Measurements from ENCODE around the gene PTPN3.

PTPN3 gene

GRCh38 chr9:109426626-109427402 lies 71.3 kb downstream of the PTPN3 start:
- no peak for DNase-seq (ENCODE audit: low read depth)

GRCh38 chr9:109424618-109425017 lies 73.5 kb downstream of the PTPN3 start:
- no peak for DNase-seq (ENCODE audit: low read depth)

- no peak for DNase-seq (ENCODE audit: low read depth)
Measured at GRCh38 chr9:109423877-109424276, 74.2 kb downstream of the PTPN3 start.

GRCh38 chr9:109422641-109423040 lies 75.5 kb downstream of the PTPN3 start:
- DNase-seq (ENCODE audit: low read depth): no peak

GRCh38 chr9:109421026-109421970 lies 76.8 kb downstream of the PTPN3 start:
- DNase-seq (ENCODE audit: low read depth): no peak

GRCh38 chr9:109419531-109419930 lies 78.6 kb downstream of the PTPN3 start:
- DNase-seq (ENCODE audit: low read depth): no peak

- DNase-seq (ENCODE audit: low read depth): no peak
Measured at GRCh38 chr9:109418827-109419226, 79.3 kb downstream of the PTPN3 start.

- DNase-seq (ENCODE audit: low read depth): no peak
Measured at GRCh38 chr9:109417585-109418544, 80.2 kb downstream of the PTPN3 start.

GRCh38 chr9:109417054-109417453 lies 81.1 kb downstream of the PTPN3 start:
- DNase-seq (ENCODE audit: low read depth): no peak

GRCh38 chr9:109416135-109416706 lies 81.9 kb downstream of the PTPN3 start:
- no peak for DNase-seq (ENCODE audit: low read depth)

- DNase-seq (ENCODE audit: low read depth): no peak
Measured at GRCh38 chr9:109414125-109414785, 83.9 kb downstream of the PTPN3 start.

- DNase-seq (ENCODE audit: low read depth): no peak
Measured at GRCh38 chr9:109411798-109412352, 86.2 kb downstream of the PTPN3 start.

GRCh38 chr9:109411069-109411761 lies 86.9 kb downstream of the PTPN3 start:
- no peak for DNase-seq (ENCODE audit: low read depth)

- no peak for DNase-seq (ENCODE audit: low read depth)
Measured at GRCh38 chr9:109409773-109410397, 88.2 kb downstream of the PTPN3 start.

- DNase-seq (ENCODE audit: low read depth): no peak
Measured at GRCh38 chr9:109408759-109409462, 89.2 kb downstream of the PTPN3 start.

GRCh38 chr9:109403766-109404320 lies 94.3 kb downstream of the PTPN3 start:
- DNase-seq (ENCODE audit: low read depth): no peak

GRCh38 chr9:109403116-109403515 lies 95.0 kb downstream of the PTPN3 start:
- DNase-seq (ENCODE audit: low read depth): no peak

GRCh38 chr9:109401990-109402318 lies 96.2 kb downstream of the PTPN3 start:
- DNase-seq (ENCODE audit: low read depth): no peak

All from stimulated activated CD8-positive, alpha-beta memory T cell treated with anti-CD3 and anti-CD28 coated beads, Interleukin-7, amount 100 ng/mL, for 24 hours (primary cell).